B cell (primary cell): ENCODE results near the gene MCRS1.

Experiments used
- CTCF ChIP-seq: fragments of 200-600 bp; IDR thresholded peaks from one replicate; pipeline ENCODE4 v1.8.0; 2022; ENCODE audit warnings: antibody characterized with exemption, mild to moderate bottlenecking
- EZH2 ChIP-seq: IDR thresholded peaks from 2 replicates; pipeline ENCODE4 v1.6.1; 2012; ENCODE audit warnings: borderline replicate concordance, low read depth, mild to moderate bottlenecking, moderate library complexity, low read length; ENCODE audit not compliant: insufficient read depth, poor library complexity, severe bottlenecking

GRCh38 chr12:49543914-49544815 lies 23.8 kb downstream of the MCRS1 start:
- TF ChIP-seq EZH2 (no peak), CTCF (no peak)
